Measurements from ENCODE around the gene PRF1.
"Not testable (repeated sequence)": the region's sequence is repeated elsewhere in the genome, so short reads cannot be mapped to it uniquely, and the experiment has no call there.

Gene PRF1

GRCh38 chr10:70602665-70603448 lies at the start of gene PRF1:
Gene PRF1 (minus strand): TSS chr10:70602741. CDS start chr10:70600902, 1,839 bp downstream.
- Histone ChIP-seq H3K27ac (ENCODE audit: low read depth, low read length) (no peak within 1 kb of the TSS), H3K9ac (ENCODE audit: low read depth in 1 of 2, low read length in 2 of 2) (peak within 1 kb of the TSS in 1 of 2 donors; percentile 56), H3K36me3 (ENCODE audit: control insufficient read depth in 1 of 2, insufficient read depth in 2 of 2, low read length in 2 of 2) (no peaks in the 10 kb centered on the region), H3K27me3 (ENCODE audit: control insufficient read depth in 1 of 2, insufficient read depth in 2 of 2, low read length in 2 of 2) (no peaks in the 10 kb centered on the region), H3K9me3 (ENCODE audit: control insufficient read depth in 1 of 2, low read length in 2 of 2) (no peaks in the 10 kb centered on the region), H3K4me1 (ENCODE audit: control insufficient read depth in 1 of 2, insufficient read depth in 2 of 2, low read length in 2 of 2) (no peaks in the 10 kb centered on the region), H3K4me3 (ENCODE audit: low read depth in 1 of 2, low read length in 2 of 2) (peak within 1 kb of the TSS; percentile 40 to 51)

DNA sequence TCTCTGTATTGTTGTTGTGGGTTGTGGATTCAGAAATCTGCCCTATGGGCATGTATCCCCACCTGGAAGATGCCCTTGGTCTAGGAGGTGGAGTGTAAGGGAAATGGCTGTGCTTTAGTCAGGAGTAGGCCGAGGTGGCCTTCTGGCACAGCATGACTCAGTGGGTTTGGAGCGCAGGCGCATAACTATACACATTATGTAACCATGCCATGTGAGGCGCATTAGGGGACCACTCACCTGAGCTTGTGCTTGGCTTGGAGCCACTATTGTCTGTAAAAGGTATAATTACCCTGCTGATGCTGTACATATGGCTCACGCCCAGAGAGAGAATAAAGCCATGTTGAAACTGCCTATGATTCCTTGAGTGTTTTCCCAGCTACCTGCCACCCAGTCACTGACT lies 49.1 kb upstream of the PRF1 start:
- Histone ChIP-seq H3K4me3 (ENCODE audit: low read depth in 1 of 2, low read length in 2 of 2) (no peak overlapping the region), H3K4me1 (ENCODE audit: control insufficient read depth in 1 of 2, insufficient read depth in 2 of 2, low read length in 2 of 2) (peaks cover 0 to 3% of the 10 kb centered on the region in 2 donors), H3K9me3 (ENCODE audit: control insufficient read depth in 1 of 2, low read length in 2 of 2) (peaks cover 7 to 13% of the 10 kb centered on the region in 2 donors), H3K27ac (ENCODE audit: low read depth, low read length) (no peak overlapping the region), H3K27me3 (ENCODE audit: control insufficient read depth in 1 of 2, insufficient read depth in 2 of 2, low read length in 2 of 2) (no peaks in the 10 kb centered on the region), H3K9ac (ENCODE audit: low read depth in 1 of 2, low read length in 2 of 2) (no peak overlapping the region), H3K36me3 (ENCODE audit: control insufficient read depth in 1 of 2, insufficient read depth in 2 of 2, low read length in 2 of 2) (no peaks in the 10 kb centered on the region)

DNA sequence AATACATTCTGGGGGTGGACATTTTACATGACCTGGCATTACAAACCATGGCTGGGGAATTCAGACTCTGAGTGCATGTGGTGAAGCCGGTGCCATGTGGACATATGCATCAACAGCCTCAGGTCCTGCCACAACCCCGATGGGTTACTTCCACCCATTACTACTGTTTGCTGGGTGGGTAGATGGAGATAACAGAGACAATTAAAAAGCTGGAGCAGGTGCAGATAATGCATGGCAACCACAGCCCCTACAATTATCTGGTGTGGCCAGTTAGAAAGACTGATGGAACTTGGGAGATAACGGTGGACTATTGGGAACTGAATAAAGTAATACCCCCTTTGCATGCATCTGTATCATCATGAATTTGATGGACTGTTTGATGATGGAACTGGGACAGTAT lies 48.2 kb upstream of the PRF1 start:
- no peak overlapping the region for H3K9ac ChIP-seq (ENCODE audit: low read depth in 1 of 2, low read length in 2 of 2)
- H3K27me3 ChIP-seq (ENCODE audit: control insufficient read depth in 1 of 2, insufficient read depth in 2 of 2, low read length in 2 of 2), result no peaks in the 10 kb centered on the region
- peaks cover 7 to 13% of the 10 kb centered on the region in 2 donors for H3K9me3 ChIP-seq (ENCODE audit: control insufficient read depth in 1 of 2, low read length in 2 of 2)
- H3K4me1 ChIP-seq (ENCODE audit: control insufficient read depth in 1 of 2, insufficient read depth in 2 of 2, low read length in 2 of 2), result peaks cover 0 to 3% of the 10 kb centered on the region in 2 donors
- H3K36me3 ChIP-seq (ENCODE audit: control insufficient read depth in 1 of 2, insufficient read depth in 2 of 2, low read length in 2 of 2), result no peaks in the 10 kb centered on the region
- H3K4me3 ChIP-seq (ENCODE audit: low read depth in 1 of 2, low read length in 2 of 2), result no peak overlapping the region
- no peak overlapping the region for H3K27ac ChIP-seq (ENCODE audit: low read depth, low read length)

- peaks cover 7 to 13% of the 10 kb centered on the region in 2 donors for H3K9me3 ChIP-seq (ENCODE audit: control insufficient read depth in 1 of 2, low read length in 2 of 2)
- peaks cover 0 to 3% of the 10 kb centered on the region in 2 donors for H3K4me1 ChIP-seq (ENCODE audit: control insufficient read depth in 1 of 2, insufficient read depth in 2 of 2, low read length in 2 of 2)
- H3K9ac ChIP-seq (ENCODE audit: low read depth in 1 of 2, low read length in 2 of 2), result no peak overlapping the region
- no peaks in the 10 kb centered on the region for H3K27me3 ChIP-seq (ENCODE audit: control insufficient read depth in 1 of 2, insufficient read depth in 2 of 2, low read length in 2 of 2)
- H3K36me3 ChIP-seq (ENCODE audit: control insufficient read depth in 1 of 2, insufficient read depth in 2 of 2, low read length in 2 of 2), result no peaks in the 10 kb centered on the region
- H3K4me3 ChIP-seq (ENCODE audit: low read depth in 1 of 2, low read length in 2 of 2), result no peak overlapping the region
- H3K27ac ChIP-seq (ENCODE audit: low read depth, low read length), result no peak overlapping the region
Observed at GRCh38 chr10:70650104-70650503, 47.6 kb upstream of the PRF1 start.

DNA sequence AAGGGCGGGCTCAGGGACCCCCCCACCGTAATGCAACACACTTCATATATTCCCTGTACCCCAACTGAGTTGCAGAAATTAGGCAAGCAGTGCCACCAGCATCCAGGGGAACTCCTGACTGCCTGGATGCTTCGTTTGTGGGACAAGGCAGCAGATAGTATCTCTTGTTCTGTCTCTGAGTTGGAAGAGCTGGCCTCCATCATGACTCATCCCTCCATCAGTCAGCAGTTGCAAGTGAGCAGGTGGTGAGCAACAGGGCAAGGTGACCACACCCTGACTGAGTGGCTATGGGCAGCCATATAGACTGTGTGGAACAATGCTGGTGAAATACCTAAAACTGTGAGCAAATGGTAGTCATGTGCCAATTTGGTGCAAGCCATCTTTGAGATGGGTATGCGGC lies 47.0 kb upstream of the PRF1 start:
- Histone ChIP-seq H3K27ac (ENCODE audit: low read depth, low read length) (no peak overlapping the region), H3K4me3 (ENCODE audit: low read depth in 1 of 2, low read length in 2 of 2) (no peak overlapping the region), H3K36me3 (ENCODE audit: control insufficient read depth in 1 of 2, insufficient read depth in 2 of 2, low read length in 2 of 2) (no peaks in the 10 kb centered on the region), H3K9ac (ENCODE audit: low read depth in 1 of 2, low read length in 2 of 2) (no peak overlapping the region), H3K27me3 (ENCODE audit: control insufficient read depth in 1 of 2, insufficient read depth in 2 of 2, low read length in 2 of 2) (no peaks in the 10 kb centered on the region), H3K4me1 (ENCODE audit: control insufficient read depth in 1 of 2, insufficient read depth in 2 of 2, low read length in 2 of 2) (peaks cover 0 to 3% of the 10 kb centered on the region in 2 donors), H3K9me3 (ENCODE audit: control insufficient read depth in 1 of 2, low read length in 2 of 2) (peaks cover 7 to 13% of the 10 kb centered on the region in 2 donors)

- Histone ChIP-seq H3K27ac (ENCODE audit: low read depth, low read length) (no peak overlapping the region), H3K9me3 (ENCODE audit: control insufficient read depth in 1 of 2, low read length in 2 of 2) (peaks cover 7 to 13% of the 10 kb centered on the region in 2 donors), H3K4me1 (ENCODE audit: control insufficient read depth in 1 of 2, insufficient read depth in 2 of 2, low read length in 2 of 2) (peaks cover 0 to under 1% of the 10 kb centered on the region in 2 donors), H3K27me3 (ENCODE audit: control insufficient read depth in 1 of 2, insufficient read depth in 2 of 2, low read length in 2 of 2) (no peaks in the 10 kb centered on the region), H3K36me3 (ENCODE audit: control insufficient read depth in 1 of 2, insufficient read depth in 2 of 2, low read length in 2 of 2) (no peaks in the 10 kb centered on the region), H3K9ac (ENCODE audit: low read depth in 1 of 2, low read length in 2 of 2) (no peak overlapping the region), H3K4me3 (ENCODE audit: low read depth in 1 of 2, low read length in 2 of 2) (no peak overlapping the region)
Observed at GRCh38 chr10:70648427-70648826, 45.9 kb upstream of the PRF1 start.

DNA sequence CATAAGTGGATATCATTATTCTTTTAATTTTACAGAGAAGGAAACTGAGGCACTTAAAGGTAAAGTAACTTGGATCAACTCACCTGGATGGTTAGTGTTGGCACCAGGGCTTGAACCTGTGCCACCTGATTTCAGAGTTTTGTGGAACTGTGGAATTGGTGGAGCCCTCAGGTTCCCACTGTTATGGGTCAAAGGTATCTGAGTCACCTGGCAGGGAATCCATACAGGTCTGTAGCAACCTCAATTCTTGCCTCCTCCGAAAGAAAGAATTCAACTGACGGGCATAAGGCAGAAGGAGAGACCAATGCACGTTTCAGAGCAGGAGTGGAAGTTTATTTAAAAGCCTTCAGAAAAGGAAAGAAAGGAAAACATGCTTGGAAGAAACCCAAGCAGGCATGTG lies 44.5 kb upstream of the PRF1 start:
- Histone ChIP-seq H3K9me3 (ENCODE audit: control insufficient read depth in 1 of 2, low read length in 2 of 2) (peaks cover 7 to 13% of the 10 kb centered on the region in 2 donors), H3K27me3 (ENCODE audit: control insufficient read depth in 1 of 2, insufficient read depth in 2 of 2, low read length in 2 of 2) (no peaks in the 10 kb centered on the region), H3K36me3 (ENCODE audit: control insufficient read depth in 1 of 2, insufficient read depth in 2 of 2, low read length in 2 of 2) (no peaks in the 10 kb centered on the region), H3K4me1 (ENCODE audit: control insufficient read depth in 1 of 2, insufficient read depth in 2 of 2, low read length in 2 of 2) (no peaks in the 10 kb centered on the region), H3K4me3 (ENCODE audit: low read depth in 1 of 2, low read length in 2 of 2) (no peak overlapping the region), H3K27ac (ENCODE audit: low read depth, low read length) (no peak overlapping the region), H3K9ac (ENCODE audit: low read depth in 1 of 2, low read length in 2 of 2) (no peak overlapping the region)

GRCh38 chr10:70644959-70645358 lies 42.4 kb upstream of the PRF1 start:
- H3K4me3 ChIP-seq (ENCODE audit: low read depth in 1 of 2, low read length in 2 of 2), result not testable (repeated sequence)

GRCh38 chr10:70643272-70643671 lies 40.7 kb upstream of the PRF1 start:
- not testable (repeated sequence) for H3K9me3 ChIP-seq (ENCODE audit: control insufficient read depth in 1 of 2, low read length in 2 of 2); H3K27ac ChIP-seq (ENCODE audit: low read depth, low read length); H3K36me3 ChIP-seq (ENCODE audit: control insufficient read depth in 1 of 2, insufficient read depth in 2 of 2, low read length in 2 of 2); H3K4me3 ChIP-seq (ENCODE audit: low read depth in 1 of 2, low read length in 2 of 2); H3K27me3 ChIP-seq (ENCODE audit: control insufficient read depth in 1 of 2, insufficient read depth in 2 of 2, low read length in 2 of 2); H3K9ac ChIP-seq (ENCODE audit: low read depth in 1 of 2, low read length in 2 of 2); H3K4me1 ChIP-seq (ENCODE audit: control insufficient read depth in 1 of 2, insufficient read depth in 2 of 2, low read length in 2 of 2)

More at GRCh38 chr10:70644959-70645358, 42.4 kb upstream of the PRF1 start:
- H3K27me3 ChIP-seq (ENCODE audit: control insufficient read depth in 1 of 2, insufficient read depth in 2 of 2, low read length in 2 of 2); H3K9ac ChIP-seq (ENCODE audit: low read depth in 1 of 2, low read length in 2 of 2); H3K9me3 ChIP-seq (ENCODE audit: control insufficient read depth in 1 of 2, low read length in 2 of 2); H3K27ac ChIP-seq (ENCODE audit: low read depth, low read length); H3K36me3 ChIP-seq (ENCODE audit: control insufficient read depth in 1 of 2, insufficient read depth in 2 of 2, low read length in 2 of 2); H3K4me1 ChIP-seq (ENCODE audit: control insufficient read depth in 1 of 2, insufficient read depth in 2 of 2, low read length in 2 of 2): not testable (repeated sequence)

DNA sequence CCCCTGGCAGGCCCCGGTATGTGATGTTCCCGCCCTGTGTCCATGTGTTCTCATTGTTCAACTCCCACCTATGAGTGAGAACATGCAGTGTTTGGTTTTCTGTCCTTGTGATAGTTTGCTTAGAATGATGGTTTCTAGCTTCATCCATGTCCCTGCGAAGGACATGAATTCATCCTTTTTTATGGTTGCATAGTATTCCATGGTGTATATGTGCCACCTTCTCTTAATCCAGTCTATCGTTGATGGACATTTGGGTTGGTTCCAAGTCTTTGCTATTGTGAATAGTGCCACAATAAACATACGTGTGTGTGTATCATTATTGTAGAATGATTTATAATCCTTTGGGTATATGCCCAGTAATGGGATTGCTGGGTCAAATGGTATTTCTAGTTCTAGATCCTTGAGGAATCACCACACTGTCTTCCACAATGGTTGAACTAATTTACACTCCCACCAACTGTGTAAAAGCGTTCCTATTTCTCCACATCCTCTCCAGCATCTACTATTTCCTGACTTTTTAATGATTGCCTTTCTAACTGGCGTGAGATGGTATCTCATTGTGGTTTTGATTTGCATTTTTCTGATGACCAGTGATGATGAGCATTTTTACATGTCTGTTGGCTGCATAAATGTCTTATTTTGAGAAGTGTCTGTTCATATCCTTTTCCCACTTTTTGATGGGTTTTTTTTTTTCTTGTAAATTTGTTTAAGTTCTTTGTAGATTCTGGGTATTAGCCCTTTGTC lies 37.3 kb upstream of the PRF1 start:
- not testable (repeated sequence) for H3K27me3 ChIP-seq (ENCODE audit: control insufficient read depth in 1 of 2, insufficient read depth in 2 of 2, low read length in 2 of 2); H3K4me1 ChIP-seq (ENCODE audit: control insufficient read depth in 1 of 2, insufficient read depth in 2 of 2, low read length in 2 of 2); H3K4me3 ChIP-seq (ENCODE audit: low read depth in 1 of 2, low read length in 2 of 2); H3K27ac ChIP-seq (ENCODE audit: low read depth, low read length); H3K9me3 ChIP-seq (ENCODE audit: control insufficient read depth in 1 of 2, low read length in 2 of 2); H3K36me3 ChIP-seq (ENCODE audit: control insufficient read depth in 1 of 2, insufficient read depth in 2 of 2, low read length in 2 of 2); H3K9ac ChIP-seq (ENCODE audit: low read depth in 1 of 2, low read length in 2 of 2)
